MM.1S (cell line): ENCODE data around the gene CHRNA10.

Source experiments
- EZH2 ChIP-seq: fragments of 300-600 bp; sonication (generic); optimal IDR thresholded peaks from 2 replicates; pipeline ENCODE3; 2017; ENCODE audit warnings: low read depth, mild to moderate bottlenecking, antibody characterized with exemption, low read length, mixed read lengths
- TF ChIP-seq, protein P1 (sequence below): fragments of 300-600 bp; sonication (generic); IDR thresholded peaks from 2 replicates; pipeline ENCODE4 v1.5.1; 2016; ENCODE audit warnings: antibody characterized with exemption, low read length, mixed read lengths

DNA sequence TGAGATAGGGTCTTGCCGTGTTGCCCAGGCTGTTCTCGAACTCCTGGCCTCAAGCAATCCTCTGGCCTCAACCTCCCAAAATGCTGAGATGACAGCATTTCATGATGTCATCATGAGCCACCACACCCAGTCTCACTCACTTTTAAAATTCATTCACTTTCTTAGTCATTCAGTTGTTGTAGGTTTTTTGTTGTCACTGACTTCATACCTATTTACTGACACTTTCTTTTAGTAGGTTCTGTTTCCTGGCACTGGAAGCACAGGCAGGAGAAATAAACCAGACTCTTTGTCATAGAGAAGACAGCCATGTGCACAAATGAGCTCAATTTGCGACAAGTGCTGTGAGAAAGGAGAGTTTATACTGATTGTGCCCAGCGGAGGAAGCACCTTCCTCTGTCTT is 39.9 kb downstream of the CHRNA10 start:
- TF ChIP-seq, protein P1, sequence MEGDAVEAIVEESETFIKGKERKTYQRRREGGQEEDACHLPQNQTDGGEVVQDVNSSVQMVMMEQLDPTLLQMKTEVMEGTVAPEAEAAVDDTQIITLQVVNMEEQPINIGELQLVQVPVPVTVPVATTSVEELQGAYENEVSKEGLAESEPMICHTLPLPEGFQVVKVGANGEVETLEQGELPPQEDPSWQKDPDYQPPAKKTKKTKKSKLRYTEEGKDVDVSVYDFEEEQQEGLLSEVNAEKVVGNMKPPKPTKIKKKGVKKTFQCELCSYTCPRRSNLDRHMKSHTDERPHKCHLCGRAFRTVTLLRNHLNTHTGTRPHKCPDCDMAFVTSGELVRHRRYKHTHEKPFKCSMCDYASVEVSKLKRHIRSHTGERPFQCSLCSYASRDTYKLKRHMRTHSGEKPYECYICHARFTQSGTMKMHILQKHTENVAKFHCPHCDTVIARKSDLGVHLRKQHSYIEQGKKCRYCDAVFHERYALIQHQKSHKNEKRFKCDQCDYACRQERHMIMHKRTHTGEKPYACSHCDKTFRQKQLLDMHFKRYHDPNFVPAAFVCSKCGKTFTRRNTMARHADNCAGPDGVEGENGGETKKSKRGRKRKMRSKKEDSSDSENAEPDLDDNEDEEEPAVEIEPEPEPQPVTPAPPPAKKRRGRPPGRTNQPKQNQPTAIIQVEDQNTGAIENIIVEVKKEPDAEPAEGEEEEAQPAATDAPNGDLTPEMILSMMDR = no peak
- no peak for TF ChIP-seq EZH2
